Suppressor macrophage (primary cell): ENCODE data around the gene PFAS.

ENCODE experiments used
- DNase-seq, 4 experiments: peaks; one replicate each; pipeline ENCODE4 v3.0.0-alpha.2; 2020 to 2022

The PFAS gene

GRCh38 chr17:8300627-8301242, 51.6 kb downstream of the PFAS start:
- peak; percentile 50 to 87 (median 78) for DNase-seq

GRCh38 chr17:8310601-8311123, 61.6 kb downstream of the PFAS start:
- no peak for DNase-seq

- DNase-seq = no peak
These were observed 62.2 kb downstream of the PFAS start for GRCh38 chr17:8311131-8311790.

GRCh38 chr17:8312251-8312650, 63.2 kb downstream of the PFAS start:
- DNase-seq = no peak

- DNase-seq = no peak
These were observed 63.9 kb downstream of the PFAS start for GRCh38 chr17:8312726-8313600.

GRCh38 chr17:8314797-8315763, 66.0 kb downstream of the PFAS start:
- no peak for DNase-seq

- DNase-seq = no peak
These were observed 66.7 kb downstream of the PFAS start for GRCh38 chr17:8315764-8316217.

GRCh38 chr17:8318010-8318935, 69.2 kb downstream of the PFAS start:
- DNase-seq = no peak
